ENCODE measurements around the gene ARGLU1. TPM values are rescaled to one million over a fixed set of nuclear protein-coding genes. Genes with fewer than 3 reads are reported as not detected.

The ARGLU1 gene
- total RNA-seq, 1 donor from 2014 or later = 149 TPM

- Mint-ChIP-seq H3K27me3 (no peaks in the 10 kb centered on the region), H3K4me1 (ENCODE audit: low read depth) (peaks cover 6% of the 10 kb centered on the region), H3K9me3 (ENCODE audit: low read depth) (no peaks in the 10 kb centered on the region), H3K36me3 (ENCODE audit: insufficient read depth) (peaks cover 19% of the 10 kb centered on the region), H3K27ac (no peak overlapping the region), H3K4me3 (ENCODE audit: low read depth) (no peak overlapping the region)
- DNase-seq (ENCODE audit: low spot score, unreplicated experiment) = no peak
- no peak for TF ChIP-seq CTCF (IDR thresholded peaks at IDR 0.05; ENCODE audit: unreplicated experiment)
These were observed 64.0 kb downstream of the ARGLU1 start for GRCh38 chr13:106503730-106504453.

GRCh38 chr13:106503272-106503671 lies 64.7 kb downstream of the ARGLU1 start:
- DNase-seq (ENCODE audit: low spot score, unreplicated experiment) = no peak
- H3K4me1 Mint-ChIP-seq (ENCODE audit: low read depth) = peaks cover 11% of the 10 kb centered on the region
- H3K9me3 Mint-ChIP-seq (ENCODE audit: low read depth) = no peaks in the 10 kb centered on the region
- no peak for TF ChIP-seq CTCF (IDR thresholded peaks at IDR 0.05; ENCODE audit: unreplicated experiment)
- peak overlapping the region; percentile 83 for H3K27ac Mint-ChIP-seq
- H3K4me3 Mint-ChIP-seq (ENCODE audit: low read depth) = no peak overlapping the region
- peaks cover 20% of the 10 kb centered on the region for H3K36me3 Mint-ChIP-seq (ENCODE audit: insufficient read depth)
- no peaks in the 10 kb centered on the region for H3K27me3 Mint-ChIP-seq

- Mint-ChIP-seq H3K27me3 (no peaks in the 10 kb centered on the region), H3K9me3 (ENCODE audit: low read depth) (no peaks in the 10 kb centered on the region), H3K36me3 (ENCODE audit: insufficient read depth) (peaks cover 18% of the 10 kb centered on the region)
These were observed 67.5 kb downstream of the ARGLU1 start for GRCh38 chr13:106500445-106500844.

GRCh38 chr13:106499896-106500295 lies 68.0 kb downstream of the ARGLU1 start:
- TF ChIP-seq CTCF (IDR thresholded peaks at IDR 0.05; ENCODE audit: unreplicated experiment) = no peak
- no peaks in the 10 kb centered on the region for H3K27me3 Mint-ChIP-seq
- peaks cover 19% of the 10 kb centered on the region for H3K36me3 Mint-ChIP-seq (ENCODE audit: insufficient read depth)
- no peak for DNase-seq (ENCODE audit: low spot score, unreplicated experiment)
- H3K4me1 Mint-ChIP-seq (ENCODE audit: low read depth) = peaks cover 35% of the 10 kb centered on the region
- H3K9me3 Mint-ChIP-seq (ENCODE audit: low read depth) = no peaks in the 10 kb centered on the region
- H3K4me3 Mint-ChIP-seq (ENCODE audit: low read depth) = no peak overlapping the region
- H3K27ac Mint-ChIP-seq = no peak overlapping the region

More at GRCh38 chr13:106500445-106500844, 67.5 kb downstream of the ARGLU1 start:
- Mint-ChIP-seq H3K27ac (peak overlapping the region; percentile 11), H3K4me3 (ENCODE audit: low read depth) (no peak overlapping the region), H3K4me1 (ENCODE audit: low read depth) (peaks cover 34% of the 10 kb centered on the region)
- no peak for TF ChIP-seq CTCF (IDR thresholded peaks at IDR 0.05; ENCODE audit: unreplicated experiment)
- no peak for DNase-seq (ENCODE audit: low spot score, unreplicated experiment)

GRCh38 chr13:106499113-106499512 lies 68.8 kb downstream of the ARGLU1 start:
- Mint-ChIP-seq H3K4me1 (ENCODE audit: low read depth) (peaks cover 35% of the 10 kb centered on the region), H3K27ac (no peak overlapping the region), H3K27me3 (no peaks in the 10 kb centered on the region), H3K9me3 (ENCODE audit: low read depth) (no peaks in the 10 kb centered on the region), H3K4me3 (ENCODE audit: low read depth) (no peak overlapping the region), H3K36me3 (ENCODE audit: insufficient read depth) (peaks cover 22% of the 10 kb centered on the region)
- DNase-seq (ENCODE audit: low spot score, unreplicated experiment) = no peak
- TF ChIP-seq CTCF (IDR thresholded peaks at IDR 0.05; ENCODE audit: unreplicated experiment) = no peak

Measured in progenitor cell of endocrine pancreas (in vitro differentiated cells).